K562 (cell line): ENCODE measurements around the gene SLC4A4. TPM values are rescaled to one million over a fixed set of nuclear protein-coding genes. Genes with fewer than 3 reads are reported as not detected.
A peak's percentile ranks its signal among the peaks of the same experiment; 100 is the strongest.

Experiments used
- ATAC-seq: fragments of 200-7000 bp; cut with Tn5 transposase; 3 replicates; pipeline ENCODE4 v1.9.1; 2020; ENCODE audit warnings: moderate library complexity
- BruUV-seq: library from RNA; stranded (reverse); fragments of 400-500 nt; replicated peaks from 2 replicates; lab custom pipeline; 2021; lab: Mats Ljungman, UMichigan
- CTCF ChIA-PET: fragments of 300-600 bp; formaldehyde crosslinking; extraction: SDS; loops from one replicate; lab custom pipeline; 2021; ENCODE audit warnings: low intra/inter-chr PET ratio; lab: Yijun Ruan, JAX
- POLR2A ChIA-PET: fragments of 300-600, 350-650 bp; sonication (Branson Sonifier 250); formaldehyde crosslinking; extraction: SDS; loops from one replicate; lab custom pipeline; 2021; ENCODE audit warnings: antibody characterized with exemption, inconsistent platforms; lab: Yijun Ruan, JAX
- DNase-seq, 4 experiments: peaks; one replicate each; pipeline versions ENCODE4 v3.0.0 to v3.0.0-alpha.2; 2011 to 2018; ENCODE audit warnings: low spot score in 3 of 4, mixed read lengths in 3 of 4; ENCODE audit errors: extremely low read depth in 1 of 4
- FAIRE-seq: peaks from 2 replicates; lab custom pipeline; 2011; peaks lifted over from hg19 to GRCh38; lab: Jason Lieb, UNC
- H2AFZ ChIP-seq: 2 replicates; pipeline ENCODE4 v1.6.0; 2011; ENCODE audit warnings: low read depth, low read length, control low read depth, inconsistent platforms
- H3K27ac ChIP-seq: fragments of 200-600 bp; 3 replicates; pipeline ENCODE4 v1.8.0; 2011; ENCODE audit warnings: low read depth, mild to moderate bottlenecking, control low read depth, inconsistent platforms, low read length, moderate library complexity, mixed read lengths; ENCODE audit errors: extremely low read depth
- H3K27me3 ChIP-seq, 2 experiments: fragments of 300-600 bp in 1 of 2; 2 replicates in 1 of 2; 3 replicates in 1 of 2; pipeline versions ENCODE4 v1.6.0 to v1.8.0; 2011; ENCODE audit warnings: inconsistent platforms in 2 of 2, low read length in 2 of 2, mild to moderate bottlenecking in 1 of 2, mixed read lengths in 1 of 2, moderate library complexity in 1 of 2; ENCODE audit not compliant: control insufficient read depth in 2 of 2, insufficient read depth in 2 of 2
- H3K36me3 ChIP-seq: fragments of 300-600 bp; 3 replicates; pipeline ENCODE4 v1.8.0; 2011; ENCODE audit warnings: mild to moderate bottlenecking, low read length, inconsistent platforms; ENCODE audit not compliant: control insufficient read depth, insufficient read depth
- H3K4me1 ChIP-seq, 2 experiments: fragments of 200-600 bp in 1 of 2; replicated peaks in 1 of 2; 2 replicates in 1 of 2; 3 replicates in 1 of 2; pipeline versions ENCODE4 v1.5.1 to v1.8.0; 2011; ENCODE audit warnings: inconsistent platforms in 2 of 2, low read length in 2 of 2, mild to moderate bottlenecking in 1 of 2, mixed read lengths in 1 of 2, moderate library complexity in 1 of 2; ENCODE audit not compliant: control insufficient read depth in 2 of 2, insufficient read depth in 2 of 2
- H3K4me2 ChIP-seq: 2 replicates; pipeline ENCODE4 v1.6.1; 2011; ENCODE audit warnings: low read length, control low read depth, inconsistent platforms, mixed read lengths; ENCODE audit not compliant: insufficient read depth
- H3K4me3 ChIP-seq: fragments of 200-600 bp; sonication (generic), shearing (Covaris generic); 2 replicates; pipeline ENCODE4 v1.5.1; 2016; ENCODE audit warnings: control low read depth, inconsistent platforms
- H3K79me2 ChIP-seq: fragments of 200-600 bp; 3 replicates; pipeline ENCODE4 v1.8.0; 2011; ENCODE audit warnings: low read length, inconsistent platforms; ENCODE audit not compliant: control insufficient read depth, insufficient read depth
- H3K9ac ChIP-seq, 2 experiments: 2 replicates each; pipeline versions ENCODE4 v1.6.0 to v1.6.1; 2011; ENCODE audit warnings: low read depth in 2 of 2, low read length in 2 of 2, control low read depth in 1 of 2, inconsistent platforms in 1 of 2, mild to moderate bottlenecking in 1 of 2, mixed read lengths in 1 of 2; ENCODE audit not compliant: insufficient read depth in 1 of 2
- H3K9me1 ChIP-seq: one replicate; pipeline ENCODE4 v1.6.0; 2011; ENCODE audit warnings: inconsistent platforms, mild to moderate bottlenecking, low read length, moderate library complexity; ENCODE audit not compliant: control insufficient read depth, insufficient read depth
- H3K9me3 ChIP-seq: replicated peaks from 2 replicates; pipeline ENCODE4 v1.5.1; 2011; ENCODE audit warnings: low read depth, low read length, inconsistent platforms; ENCODE audit not compliant: control insufficient read depth, insufficient read depth
- H4K20me1 ChIP-seq: replicated peaks from 2 replicates; pipeline ENCODE4 v1.6.1; 2011; ENCODE audit warnings: low read length, inconsistent platforms, mixed read lengths; ENCODE audit not compliant: control insufficient read depth, insufficient read depth
- CBFA2T3 ChIP-seq: fragments of 450-650 bp; IDR thresholded peaks from 2 replicates; pipeline ENCODE4 v1.6.1; 2017
- ETV1 ChIP-seq: fragments of 450-650 bp; conservative IDR thresholded peaks from 2 replicates; pipeline ENCODE4 v1.6.1; 2016; ENCODE audit warnings: missing genetic modification characterization, control low read depth, low read depth, missing compliant biosample characterization
- GABPB2 ChIP-seq: fragments of 250-450 bp; sonication (Bioruptor Pico); conservative IDR thresholded peaks from 2 replicates; pipeline ENCODE4 v1.5.1; 2021; ENCODE audit warnings: mild to moderate bottlenecking
- KLF10 ChIP-seq: fragments of 250-450 bp; sonication (Bioruptor Pico); IDR thresholded peaks from 2 replicates; pipeline ENCODE4 v1.6.1; 2021; ENCODE audit warnings: matching md5 sums
- PCBP1 ChIP-seq: fragments of 200-400 bp; formaldehyde crosslinking; IDR thresholded peaks from 2 replicates; pipeline ENCODE4 v1.6.1; 2018; ENCODE audit warnings: mild to moderate bottlenecking, low read depth, low read length; ENCODE audit not compliant: poor library complexity, severe bottlenecking
- SPI1 ChIP-seq: IDR thresholded peaks from 2 replicates; pipeline ENCODE4 v1.6.1; 2011; ENCODE audit warnings: low read depth, low read length, control low read depth, borderline replicate concordance
- ZNF175 ChIP-seq: fragments of 200-800 bp; sonication (Bioruptor generic); IDR thresholded peaks from 2 replicates; pipeline ENCODE4 v1.6.1; 2016; ENCODE audit warnings: low read depth, mild to moderate bottlenecking, missing genetic modification characterization, missing compliant biosample characterization
- ZNF830 ChIP-seq: fragments of 250-450 bp; sonication (Bioruptor Pico); IDR thresholded peaks from 2 replicates; pipeline ENCODE4 v1.5.0; 2021; ENCODE audit warnings: mild to moderate bottlenecking
- WGBS: fragments of 100-300 bp; shearing (Covaris generic); methylation state at CpG from one replicate; pipeline ENCODE4 v1.1.6; 2016; ENCODE audit warnings: low coverage, mixed read lengths; ENCODE audit not compliant: insufficient coverage; ENCODE audit errors: missing lambda C conversion rate; 5-methylcytosine and 5-hydroxymethylcytosine counted together
- in situ Hi-C: fragments of 300-500 bp; cut with MboI; formaldehyde crosslinking; loops from 4 replicates; pipeline ENCODE4 v1.15.0; 2018; ENCODE audit warnings: inconsistent platforms, mixed read lengths
- intact Hi-C: fragments of 100-400 bp; cut with micrococcal nuclease; formaldehyde crosslinking; loops from 2 replicates; pipeline ENCODE4 v1.14.2; 2022
- polyA plus RNA-seq, 8 experiments: library from polyadenylated mRNA; depleted of rRNA in 4 of 8; stranded (reverse) in 5 of 8; unstranded in 3 of 8; fragments of >200 nt; fragmentation: Nextera tagmentation in 2 of 8; fragmentation: Illumina TruSeq in 1 of 8; extraction: Ambion mirVana in 2 of 8; extraction: Trizol in 1 of 8; gene quantifications; 2 replicates each; pipeline versions ENCODE4 v1.2.1 to v1.2.3, GENCODE V29; 2011 to 2014; ENCODE audit warnings: inconsistent platforms in 1 of 8, missing spikeins in 1 of 8
- total RNA-seq, 7 experiments: library from RNA; depleted of rRNA in 6 of 7; stranded (reverse); fragments of >200 nt in 6 of 7; fragmentation: Illumina TruSeq in 2 of 7; extraction: Trizol in 2 of 7; gene quantifications; 2 replicates each; pipeline versions ENCODE4 v1.2.1 to v1.2.3, GENCODE V29; 2011 to 2021; ENCODE audit warnings: low replicate concordance in 1 of 7
- TF ChIP-seq, protein P1 (sequence below): fragments of 450-650 bp; IDR thresholded peaks from 2 replicates; pipeline ENCODE4 v1.6.1; 2016; ENCODE audit warnings: mild to moderate bottlenecking
- TF ChIP-seq, protein P2 (sequence below): sonication (generic); formaldehyde crosslinking; IDR thresholded peaks from 2 replicates; pipeline ENCODE4 v1.8.0; 2022; ENCODE audit warnings: missing genetic modification reagents, mild to moderate bottlenecking, moderate library complexity, borderline replicate concordance

Gene SLC4A4
- total and polyA plus RNA-seq, 9 of the 15 experiments (the other 6 are each of a cell fraction or from before 2014, with no cell fraction given), result 0.01 to 0.18 (median 0.07) TPM; not detected in 2

DNA sequence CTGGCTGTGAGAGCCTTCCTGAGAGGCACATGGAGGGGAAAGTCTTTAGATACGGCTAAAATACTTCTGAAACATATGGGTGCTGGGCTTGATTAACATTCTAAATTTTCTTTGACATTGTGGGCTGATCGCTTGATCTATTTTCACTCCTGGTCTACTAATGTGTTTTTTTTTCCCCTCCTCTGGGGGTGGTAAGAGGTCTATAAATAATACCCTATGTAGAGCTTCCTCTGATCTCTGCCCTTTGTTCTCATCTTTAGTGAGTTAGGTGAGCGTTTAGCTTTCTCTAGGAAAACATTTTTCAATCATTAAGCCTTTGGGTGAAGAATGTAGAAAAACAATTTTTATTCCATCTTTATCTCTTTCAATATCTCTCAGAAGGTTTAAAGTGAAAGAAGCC is 9.8 kb downstream of the SLC4A4 start (continued):
- TF ChIP-seq, protein P1, sequence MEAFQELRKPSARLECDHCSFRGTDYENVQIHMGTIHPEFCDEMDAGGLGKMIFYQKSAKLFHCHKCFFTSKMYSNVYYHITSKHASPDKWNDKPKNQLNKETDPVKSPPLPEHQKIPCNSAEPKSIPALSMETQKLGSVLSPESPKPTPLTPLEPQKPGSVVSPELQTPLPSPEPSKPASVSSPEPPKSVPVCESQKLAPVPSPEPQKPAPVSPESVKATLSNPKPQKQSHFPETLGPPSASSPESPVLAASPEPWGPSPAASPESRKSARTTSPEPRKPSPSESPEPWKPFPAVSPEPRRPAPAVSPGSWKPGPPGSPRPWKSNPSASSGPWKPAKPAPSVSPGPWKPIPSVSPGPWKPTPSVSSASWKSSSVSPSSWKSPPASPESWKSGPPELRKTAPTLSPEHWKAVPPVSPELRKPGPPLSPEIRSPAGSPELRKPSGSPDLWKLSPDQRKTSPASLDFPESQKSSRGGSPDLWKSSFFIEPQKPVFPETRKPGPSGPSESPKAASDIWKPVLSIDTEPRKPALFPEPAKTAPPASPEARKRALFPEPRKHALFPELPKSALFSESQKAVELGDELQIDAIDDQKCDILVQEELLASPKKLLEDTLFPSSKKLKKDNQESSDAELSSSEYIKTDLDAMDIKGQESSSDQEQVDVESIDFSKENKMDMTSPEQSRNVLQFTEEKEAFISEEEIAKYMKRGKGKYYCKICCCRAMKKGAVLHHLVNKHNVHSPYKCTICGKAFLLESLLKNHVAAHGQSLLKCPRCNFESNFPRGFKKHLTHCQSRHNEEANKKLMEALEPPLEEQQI, result no peak
- TF ChIP-seq GABPB2 (CRISPR knock-in tag), result no peak
- TF ChIP-seq, protein P2, sequence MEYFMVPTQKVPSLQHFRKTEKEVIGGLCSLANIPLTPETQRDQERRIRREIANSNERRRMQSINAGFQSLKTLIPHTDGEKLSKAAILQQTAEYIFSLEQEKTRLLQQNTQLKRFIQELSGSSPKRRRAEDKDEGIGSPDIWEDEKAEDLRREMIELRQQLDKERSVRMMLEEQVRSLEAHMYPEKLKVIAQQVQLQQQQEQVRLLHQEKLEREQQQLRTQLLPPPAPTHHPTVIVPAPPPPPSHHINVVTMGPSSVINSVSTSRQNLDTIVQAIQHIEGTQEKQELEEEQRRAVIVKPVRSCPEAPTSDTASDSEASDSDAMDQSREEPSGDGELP (CRISPR knock-in tag), result no peak
- TF ChIP-seq ZNF175 (CRISPR knock-in tag), result no peak
- TF ChIP-seq KLF10 (CRISPR knock-in tag), result no peak
- no peak for TF ChIP-seq ZNF830 (CRISPR knock-in tag)
- TF ChIP-seq SPI1, result no peak

DNA sequence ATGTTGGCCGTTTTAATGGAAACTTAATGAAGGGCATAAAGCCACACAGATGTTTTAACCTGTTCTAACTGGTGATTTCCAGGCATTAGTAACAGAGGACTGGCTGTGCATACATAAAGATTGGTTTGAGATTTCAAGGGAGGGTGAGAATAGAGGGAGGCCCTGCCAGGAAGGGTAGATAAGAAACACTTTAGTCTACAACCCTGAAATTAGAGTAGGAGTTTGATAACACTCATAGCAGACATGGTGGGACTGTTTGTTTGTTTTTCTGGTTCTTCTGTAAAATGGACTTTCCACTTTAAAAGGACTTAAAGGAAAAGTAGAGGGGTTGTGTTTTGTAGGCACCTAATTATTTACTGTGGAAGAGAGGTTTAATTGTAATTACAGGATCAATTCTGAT is 16.2 kb downstream of the SLC4A4 start:
- in situ Hi-C loops (no loop called here), intact Hi-C loops (no loop called here)
- ATAC-seq (no peak), DNase-seq (no peak), FAIRE-seq (no peak)
- H3K9me3 ChIP-seq, result no peaks in the 10 kb centered on the region
- BruUV-seq, result no TSS peak
- no peaks in the 10 kb centered on the region for H3K9me1 ChIP-seq
- no peak overlapping the region for H3K4me3 ChIP-seq
- ChIA-PET POLR2A (no interaction called here), CTCF (no interaction called here)
- no peaks in the 10 kb centered on the region for H3K79me2 ChIP-seq
- H3K36me3 ChIP-seq, result no peaks in the 10 kb centered on the region
- H3K27me3 ChIP-seq, result no peaks in the 10 kb centered on the region; a peak in 1 of 5 replicates
- no peak overlapping the region for H3K9ac ChIP-seq
- WGBS, result 0% methylated on average over 1 of the region's 1 CpG
- no peaks in the 10 kb centered on the region for H4K20me1 ChIP-seq
- H2AFZ ChIP-seq, result no peak overlapping the region
- no peak overlapping the region for H3K4me2 ChIP-seq
- no peaks in the 10 kb centered on the region for H3K4me1 ChIP-seq
- no peak overlapping the region for H3K27ac ChIP-seq
- TF ChIP-seq ETV1 (tag) (0 out of 2 replicates have a peak, but pooled peaks have one; percentile 34), PCBP1 (no peak), CBFA2T3 (peak; percentile 5; the same call in 1 of the 2 replicates)
